NCI-H510A treated with DMSO at 0.1 percent for 48 hours (cell line): ENCODE results near the gene ARF3.

Source experiments
- DNase-seq: peaks from one replicate; lab custom pipeline; 2025; lab: John Stamatoyannopoulos, UW

Gene ARF3

DNA sequence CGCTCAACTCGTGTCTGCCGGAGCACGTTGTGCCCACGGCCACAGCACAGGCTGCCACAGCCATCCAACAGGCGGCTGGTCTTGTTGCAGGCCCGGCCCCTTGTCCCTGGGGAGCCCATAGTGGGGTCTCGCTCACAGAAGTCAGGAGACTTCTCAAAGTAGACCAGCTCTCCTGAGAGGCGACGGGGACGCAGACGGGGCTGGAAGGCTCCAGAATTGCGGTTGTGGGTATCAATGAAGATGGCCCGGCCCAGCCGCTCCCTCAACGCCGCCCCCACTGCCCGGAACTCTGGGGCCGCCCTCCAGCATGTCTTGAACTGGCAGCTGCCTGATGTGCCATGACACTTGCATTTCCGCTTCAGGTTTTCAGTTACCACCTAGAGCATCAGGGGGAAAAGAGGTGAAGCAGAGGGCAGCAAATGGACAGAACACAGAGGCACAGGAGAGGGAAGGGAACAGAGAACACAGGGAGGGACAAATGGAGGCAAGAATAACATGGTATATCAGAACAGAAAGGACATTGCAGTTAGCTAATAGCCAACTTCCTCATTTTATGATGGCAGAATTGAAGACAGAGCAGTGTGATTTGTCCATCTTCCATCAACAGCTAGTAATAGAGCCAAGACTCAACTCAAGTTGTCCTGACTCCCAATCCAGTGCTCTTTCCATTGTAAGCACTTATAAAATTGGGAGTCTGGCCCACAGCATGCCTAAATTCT is 9.0 kb upstream of the ARF3 start:
- no peak for DNase-seq

DNA sequence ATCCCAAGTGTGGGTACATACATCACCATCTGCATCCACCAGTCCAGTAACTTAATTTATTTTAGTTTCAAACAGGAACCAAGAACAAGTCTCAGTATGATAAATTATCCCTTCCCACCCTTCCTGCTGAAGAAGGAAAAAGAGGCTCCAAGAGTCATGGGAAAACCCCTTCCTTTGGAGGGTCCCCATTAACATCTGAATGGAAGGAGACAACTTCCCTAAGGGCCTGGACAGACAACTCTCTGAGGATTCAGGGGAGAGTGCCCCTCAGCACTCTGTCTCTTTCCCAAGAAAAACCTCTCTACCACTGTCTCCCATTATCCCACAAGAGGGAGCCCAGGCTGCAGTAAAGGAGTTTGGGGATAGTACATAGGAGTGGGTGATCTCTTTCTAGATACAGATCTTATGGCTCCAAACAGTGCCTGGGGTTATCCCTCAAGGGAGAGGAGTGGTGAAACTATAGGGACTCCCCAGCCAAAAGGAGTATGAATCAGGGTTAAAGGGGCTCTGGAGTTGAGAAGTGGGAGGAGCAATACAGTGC is 8.1 kb upstream of the ARF3 start:
- DNase-seq = no peak

DNA sequence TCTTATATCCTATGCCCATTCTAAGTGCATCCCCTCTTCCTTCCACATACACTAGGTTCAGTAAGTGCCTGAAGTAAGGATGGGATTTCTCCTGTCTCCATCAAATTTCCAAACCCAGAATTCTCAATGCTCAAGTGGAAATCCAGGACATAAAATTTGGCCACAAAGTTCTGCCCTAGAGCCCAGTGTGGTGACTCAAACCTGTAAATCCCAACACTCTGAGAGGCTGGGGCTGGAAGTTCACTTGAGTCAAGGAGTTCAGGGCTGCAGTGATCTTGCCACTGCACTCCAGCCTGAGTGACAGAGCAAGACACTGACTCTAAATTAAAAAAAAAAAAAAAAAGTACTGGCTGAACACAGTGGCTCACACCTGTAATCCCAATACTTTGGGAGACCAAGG is 4.5 kb upstream of the ARF3 start:
- DNase-seq = no peak

DNA sequence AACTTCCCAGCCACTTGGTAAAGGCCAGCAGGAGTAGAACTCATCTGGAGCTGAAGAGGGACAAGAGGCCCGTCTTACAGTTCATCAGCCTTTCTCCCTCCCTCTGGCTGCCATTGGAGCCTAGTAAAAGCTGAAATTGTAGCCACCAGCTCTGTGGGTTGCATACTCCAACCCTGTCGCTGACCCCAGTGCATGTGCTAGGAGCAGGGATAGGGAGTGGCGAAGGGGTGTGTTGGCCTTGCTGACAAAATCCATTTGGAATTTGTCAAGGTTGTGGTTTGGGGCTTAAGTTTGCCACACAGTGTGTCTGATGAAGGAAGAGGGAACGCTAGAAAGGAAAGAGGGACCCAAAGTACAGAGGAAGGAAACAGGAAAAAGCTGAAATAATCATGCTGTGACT is 4.0 kb upstream of the ARF3 start:
- no peak for DNase-seq

DNA sequence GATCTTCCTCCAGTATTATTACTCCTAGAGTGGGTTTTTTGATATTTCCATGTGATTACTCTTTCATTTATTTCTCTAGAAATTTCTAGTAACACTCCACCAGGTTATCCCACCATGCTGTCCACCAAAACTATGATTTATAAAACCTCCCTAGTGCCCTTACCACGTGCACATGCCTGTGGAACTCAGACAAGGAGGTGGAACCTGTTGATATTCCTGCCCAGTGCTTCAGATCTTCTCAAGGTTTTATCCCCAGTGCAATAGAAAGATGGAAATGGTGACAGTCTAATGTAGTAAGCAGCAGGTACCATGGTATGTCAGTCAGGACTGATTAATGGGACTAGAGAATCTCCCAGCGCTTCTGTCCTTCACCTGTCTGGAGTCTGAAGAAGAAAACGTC is 3.5 kb upstream of the ARF3 start:
- no peak for DNase-seq

DNA sequence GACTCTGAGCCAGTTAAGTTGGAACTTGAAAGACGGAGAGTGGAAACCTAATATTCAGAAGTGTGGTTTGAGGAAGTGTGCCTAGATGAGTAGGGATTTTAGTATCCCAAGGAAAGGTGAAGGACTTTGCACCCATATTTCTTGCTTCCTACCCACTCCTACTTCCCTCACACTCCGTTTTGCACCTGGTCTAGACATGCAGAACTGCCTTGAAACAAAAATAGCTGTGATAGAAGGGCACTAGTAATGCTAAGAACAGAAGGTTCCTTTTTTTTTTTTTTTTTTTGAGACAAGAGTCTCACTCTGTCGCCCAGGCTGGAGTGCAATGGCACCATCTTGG is 732 bp upstream of the ARF3 start:
- no peak for DNase-seq

DNA sequence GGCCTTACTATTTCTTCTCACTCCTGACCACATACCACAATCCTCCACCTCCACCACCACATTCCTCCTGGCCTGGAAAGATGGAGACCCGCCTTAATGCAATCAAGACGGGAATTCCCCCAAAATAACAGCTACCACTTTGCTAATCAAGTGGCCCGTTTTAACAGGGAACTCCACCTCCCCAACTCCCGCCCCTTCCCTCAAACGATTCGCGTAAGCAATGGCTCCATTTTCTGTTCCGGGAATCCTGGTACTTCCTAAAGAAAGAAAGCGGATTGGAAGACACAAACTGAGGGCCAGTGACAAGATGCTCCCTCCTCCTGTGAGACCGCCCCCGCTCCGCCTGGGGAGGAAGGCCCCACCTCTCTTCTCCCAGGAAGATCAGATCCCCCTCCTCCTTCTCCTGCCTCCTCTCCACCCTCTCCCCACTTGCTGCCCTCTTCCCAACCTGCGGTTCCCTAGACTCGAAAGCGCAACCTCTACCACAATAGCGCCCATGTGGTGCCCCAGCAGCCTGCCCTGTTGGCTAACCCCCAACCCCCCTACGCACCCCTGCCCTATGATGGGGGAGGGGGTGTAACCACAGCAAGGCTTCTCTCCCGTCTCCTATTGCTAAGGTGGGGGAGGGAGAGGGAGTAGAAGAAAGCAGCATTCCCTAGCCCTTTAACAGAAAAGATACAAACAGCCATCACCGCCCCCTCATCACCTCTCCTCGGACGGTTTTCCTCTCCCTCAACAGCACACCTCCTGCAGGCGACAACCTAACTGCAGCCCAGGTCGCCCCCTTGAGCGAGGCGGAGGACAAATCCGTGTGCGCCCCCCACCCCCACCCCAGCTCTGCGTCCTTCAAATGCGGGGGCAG is 777 bp downstream of the ARF3 start:
- DNase-seq = peak; percentile 90

DNA sequence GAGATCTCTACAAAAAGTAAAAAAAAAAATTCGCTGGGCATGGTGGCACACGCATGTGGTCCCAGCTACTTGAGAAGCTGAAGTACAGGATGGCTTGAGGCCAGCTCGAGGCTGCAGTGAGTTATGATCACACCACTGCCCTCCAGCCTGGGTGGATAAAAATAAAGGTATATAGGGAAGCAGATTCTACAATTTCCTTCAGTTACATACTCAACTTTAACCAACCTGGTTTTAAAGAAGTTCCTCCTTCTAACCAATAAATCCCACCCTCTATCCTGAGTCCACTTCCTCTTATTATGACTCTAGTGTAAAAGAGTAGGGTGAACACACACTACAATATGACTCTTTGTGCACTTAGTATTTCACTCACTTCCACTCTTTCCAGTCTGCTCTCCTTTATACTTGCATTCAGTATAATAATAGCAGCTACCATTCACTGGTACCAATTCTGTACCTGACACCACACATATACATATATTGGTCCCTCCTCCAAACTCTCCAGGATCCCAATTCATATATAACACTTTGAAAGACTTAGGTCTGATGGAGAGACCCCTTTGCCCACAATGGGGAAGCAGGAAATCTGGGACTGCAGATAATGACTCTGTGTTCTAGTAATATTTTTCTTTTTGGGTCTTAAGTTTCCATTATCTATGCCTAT is 2.3 kb downstream of the ARF3 start:
- DNase-seq = no peak

DNA sequence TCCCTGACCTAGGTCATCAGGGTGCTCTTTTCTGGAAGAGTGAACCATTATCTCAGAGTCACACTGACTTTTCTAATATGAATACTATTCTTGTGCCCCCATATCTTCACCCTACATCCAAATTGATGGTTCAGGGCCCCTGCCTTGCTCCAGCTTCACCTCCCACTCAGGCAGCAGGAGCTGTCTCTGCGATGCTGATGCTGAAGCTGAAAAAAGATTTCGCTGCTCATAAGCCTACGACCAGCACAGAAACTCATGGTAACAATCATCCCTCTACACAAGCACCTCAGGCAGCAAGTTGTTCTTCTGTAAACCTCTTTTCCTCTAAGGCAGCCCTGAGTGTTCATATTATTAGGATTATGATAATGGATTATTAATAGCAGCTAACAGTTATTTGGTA is 3.2 kb downstream of the ARF3 start:
- DNase-seq = no peak

DNA sequence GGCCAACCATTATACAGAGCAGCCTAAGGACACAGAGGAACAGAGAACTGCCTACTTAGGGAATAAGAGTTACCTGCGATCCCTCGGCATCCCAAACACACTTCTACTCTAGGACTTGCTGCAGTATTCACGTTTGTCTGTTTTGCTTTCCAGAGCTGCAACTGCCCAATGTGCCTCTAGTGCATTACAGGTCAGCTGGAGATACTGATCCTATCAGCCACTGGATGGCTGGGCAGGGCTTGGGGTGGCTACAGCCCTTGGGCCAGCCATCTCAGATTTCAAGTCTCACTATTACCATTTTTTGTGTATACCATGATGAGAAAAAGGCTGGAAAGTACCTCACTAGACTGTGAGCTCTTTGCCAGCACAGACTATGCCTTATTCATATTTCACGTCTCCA is 4.6 kb downstream of the ARF3 start:
- DNase-seq = no peak

DNA sequence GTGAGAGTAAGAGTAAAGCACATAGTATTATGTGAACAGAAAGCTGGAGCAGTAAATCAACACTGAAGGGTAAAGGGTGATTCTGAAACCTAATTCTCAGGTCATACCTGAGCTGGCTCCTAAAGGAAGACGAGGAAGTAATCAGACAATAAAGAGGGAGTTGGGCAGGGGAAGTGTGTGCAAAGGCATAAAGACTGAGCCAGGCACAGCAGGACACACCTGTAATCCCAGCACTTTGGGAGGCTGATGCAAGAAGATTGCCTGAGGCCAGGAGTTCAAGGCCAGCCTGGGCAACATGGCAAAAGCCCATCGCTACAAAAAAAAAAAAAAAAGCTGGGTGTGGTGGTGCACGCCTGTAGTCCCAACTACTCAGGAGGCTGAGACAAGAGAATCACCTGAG is 9.6 kb downstream of the ARF3 start:
- no peak for DNase-seq

DNA sequence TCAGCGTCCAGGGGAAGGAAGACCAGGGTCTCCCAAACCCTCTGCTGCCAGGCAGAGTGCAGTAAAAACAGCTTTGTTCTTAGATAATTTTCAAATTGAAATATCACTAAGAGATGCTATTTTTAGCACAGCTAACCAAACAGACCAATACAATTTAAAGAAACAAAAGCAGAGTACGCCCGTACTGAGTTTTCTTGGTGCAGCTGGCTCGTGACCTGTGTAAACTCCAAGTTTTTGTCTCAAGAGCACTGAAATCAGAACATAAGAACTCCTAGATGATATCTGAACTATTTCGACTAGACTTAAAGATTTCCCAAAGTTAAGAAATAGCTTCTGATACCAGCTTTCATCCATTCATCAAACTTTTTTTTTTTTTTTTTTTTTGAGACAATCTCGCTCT is 10.3 kb downstream of the ARF3 start:
- no peak for DNase-seq

DNA sequence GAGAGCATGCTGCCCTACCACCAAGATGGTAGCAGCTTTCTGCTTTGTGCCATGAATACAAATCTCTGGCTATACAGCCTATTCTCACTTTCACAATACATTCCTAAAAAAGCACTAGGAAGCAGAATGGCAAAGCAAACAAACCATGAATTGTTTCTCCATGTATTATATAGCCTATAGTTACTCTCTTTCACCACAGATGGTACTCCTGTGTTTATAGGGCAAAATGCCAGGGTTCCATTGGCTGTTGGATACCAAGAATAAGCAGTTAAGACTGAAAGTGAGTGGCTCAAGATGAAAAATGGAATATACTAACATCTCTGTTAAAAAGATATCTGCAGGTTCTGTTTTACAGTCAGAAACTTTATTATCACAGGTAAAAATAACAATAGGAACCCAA is 11.1 kb downstream of the ARF3 start:
- DNase-seq = no peak

DNA sequence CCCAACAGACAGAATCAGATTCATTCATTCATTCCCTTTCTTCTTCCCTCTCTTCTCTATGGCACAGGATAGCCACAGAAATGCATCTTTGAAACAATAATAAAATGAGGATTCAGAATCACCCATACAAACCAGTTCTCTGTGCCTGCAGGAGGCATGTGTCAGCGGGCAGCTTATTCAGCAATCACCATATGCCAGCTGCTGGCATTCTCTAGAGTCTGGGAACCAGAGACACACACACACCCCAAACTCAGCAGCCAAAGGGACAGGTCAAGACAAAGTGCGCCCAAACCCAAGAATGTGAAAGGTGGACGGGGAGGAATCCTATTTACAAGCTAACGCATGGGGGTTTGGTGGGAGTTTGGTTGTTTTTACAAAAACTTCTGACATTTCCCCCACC is 14.1 kb downstream of the ARF3 start:
- DNase-seq = no peak

DNA sequence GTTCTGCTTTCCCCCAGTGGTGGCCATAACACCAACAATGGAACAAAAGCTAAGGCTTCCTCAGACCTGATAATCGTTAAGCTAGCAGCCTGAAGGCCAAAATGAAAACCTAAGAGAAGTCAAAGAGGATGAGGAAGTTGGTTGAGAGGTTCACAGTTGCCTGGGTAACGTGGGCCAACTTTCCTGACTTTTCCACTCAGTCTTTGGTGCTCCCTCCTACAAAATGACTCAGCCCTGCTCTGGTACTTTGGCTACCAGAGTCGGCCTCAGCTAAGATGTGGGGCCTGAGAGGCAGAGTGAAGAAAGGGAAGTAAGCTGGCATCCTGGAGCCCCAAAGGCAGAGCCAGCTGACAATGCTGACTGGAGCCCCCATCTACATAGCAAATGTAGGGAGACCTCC is 17.1 kb downstream of the ARF3 start:
- DNase-seq = no peak

DNA sequence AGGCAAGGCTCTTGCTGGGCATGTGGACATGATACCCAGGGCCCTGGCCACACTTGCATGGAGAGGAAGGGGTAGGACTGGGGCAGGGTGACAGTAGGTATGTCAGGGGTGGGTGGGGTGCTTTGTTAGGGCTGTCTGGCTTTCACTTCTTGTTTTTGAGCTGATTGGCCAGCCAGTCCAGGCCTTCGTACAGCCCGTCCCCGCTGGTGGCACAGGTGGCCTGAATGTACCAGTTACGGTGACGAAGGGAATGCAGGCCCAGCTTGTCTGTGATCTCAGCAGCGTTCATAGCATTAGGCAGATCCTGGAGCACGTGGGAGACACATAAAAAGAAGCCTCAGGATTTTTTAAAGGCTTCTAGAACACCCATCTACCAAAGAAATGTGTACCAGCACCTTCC is 18.5 kb downstream of the ARF3 start:
- DNase-seq = no peak

DNA sequence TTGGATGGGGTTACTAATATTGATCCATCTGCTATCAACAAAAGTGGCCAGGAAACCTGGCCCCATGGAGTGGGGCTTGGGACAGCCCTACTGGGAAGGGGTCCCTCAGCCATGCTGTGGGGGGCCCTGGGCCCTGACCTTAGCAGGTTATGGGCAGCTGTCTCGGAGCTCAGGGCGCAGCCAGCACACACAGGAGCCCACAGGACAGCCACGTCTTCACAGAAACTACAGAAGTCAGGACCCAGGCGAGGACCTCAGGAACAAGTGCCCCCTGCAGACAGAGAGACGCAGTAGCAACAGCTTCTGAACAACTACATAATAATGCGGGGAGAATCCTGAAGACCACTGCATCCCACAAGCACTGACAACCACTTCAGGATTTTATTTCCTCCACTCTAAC is 20.1 kb downstream of the ARF3 start:
- DNase-seq = no peak

DNA sequence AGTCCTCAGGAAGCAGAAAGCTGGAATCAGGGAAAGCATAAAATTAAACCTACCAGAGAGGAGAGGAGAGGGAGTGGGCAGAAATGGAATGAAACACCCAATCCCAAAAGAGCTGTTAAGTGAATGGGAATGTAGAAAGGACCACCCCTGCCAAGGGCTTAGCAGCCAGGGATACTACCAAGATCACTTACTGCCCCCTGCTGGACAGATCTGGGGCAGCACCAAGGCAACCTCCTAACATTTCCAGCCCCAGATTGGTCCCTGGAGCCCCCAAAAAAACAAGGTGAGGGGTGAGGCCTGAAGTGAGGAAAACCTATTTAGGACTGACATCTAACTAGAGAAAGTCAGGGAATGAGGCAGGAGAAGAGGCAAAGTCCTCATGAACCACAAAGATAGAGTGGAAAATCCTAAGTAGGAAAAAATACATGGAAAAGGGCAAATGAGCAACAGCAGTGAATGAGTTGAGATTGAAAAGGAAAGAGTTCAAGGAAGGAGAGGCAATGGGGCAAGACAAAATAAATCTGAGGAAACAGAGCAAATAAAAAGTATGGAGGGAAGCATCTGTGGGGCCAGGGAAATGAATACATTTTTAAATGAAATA is 20.8 kb downstream of the ARF3 start:
- peak; percentile 52 for DNase-seq

DNA sequence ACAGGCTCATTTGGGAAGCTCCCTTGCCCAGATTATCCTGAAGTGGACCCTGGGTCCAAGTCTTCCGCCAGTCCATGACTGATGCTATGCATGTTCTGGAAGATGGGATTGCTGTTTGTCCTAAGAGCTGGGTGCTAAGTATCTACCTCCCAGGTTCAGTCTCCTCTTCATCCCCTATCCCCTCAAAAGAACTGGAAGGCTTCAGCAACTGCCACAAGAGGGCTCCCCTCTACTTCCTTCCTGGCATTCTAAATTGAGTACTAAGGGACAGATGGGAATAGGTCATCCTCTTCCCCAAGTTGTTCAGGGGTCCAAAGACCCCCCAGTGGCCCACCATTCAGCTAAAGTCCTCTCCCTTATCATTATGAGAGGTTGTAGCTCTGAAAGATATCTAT is 23.0 kb downstream of the ARF3 start:
- DNase-seq = no peak

DNA sequence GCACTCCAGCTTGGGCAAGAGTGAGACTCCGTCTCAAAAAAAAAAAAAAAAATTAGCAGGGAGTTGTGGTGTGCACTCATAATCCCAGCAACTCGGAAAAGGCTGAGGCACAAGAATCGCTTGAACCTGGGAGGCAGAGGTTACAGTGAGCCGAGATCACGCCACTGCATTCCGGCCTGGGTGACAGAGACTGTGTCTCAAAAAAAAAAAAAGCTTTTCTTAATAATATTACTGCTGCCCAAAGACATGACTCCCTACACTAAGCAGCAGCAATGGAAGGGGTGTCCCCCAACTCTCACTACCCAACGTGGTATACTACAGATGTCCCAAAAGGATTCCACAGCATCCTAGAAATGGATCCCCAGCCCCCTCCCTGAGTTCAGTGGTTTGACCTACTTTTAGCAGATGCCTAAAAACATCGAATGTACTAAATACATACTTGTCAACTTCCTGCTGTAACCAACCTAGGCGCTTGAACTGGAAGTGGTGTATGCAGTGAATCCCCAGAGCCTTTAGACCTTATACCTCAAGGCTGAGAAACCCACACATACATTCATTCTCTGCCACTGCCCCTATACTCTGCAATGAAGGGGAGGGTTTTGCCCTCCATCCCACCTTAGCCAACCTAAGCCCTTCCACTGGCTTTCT is 23.5 kb downstream of the ARF3 start:
- DNase-seq = no peak

DNA sequence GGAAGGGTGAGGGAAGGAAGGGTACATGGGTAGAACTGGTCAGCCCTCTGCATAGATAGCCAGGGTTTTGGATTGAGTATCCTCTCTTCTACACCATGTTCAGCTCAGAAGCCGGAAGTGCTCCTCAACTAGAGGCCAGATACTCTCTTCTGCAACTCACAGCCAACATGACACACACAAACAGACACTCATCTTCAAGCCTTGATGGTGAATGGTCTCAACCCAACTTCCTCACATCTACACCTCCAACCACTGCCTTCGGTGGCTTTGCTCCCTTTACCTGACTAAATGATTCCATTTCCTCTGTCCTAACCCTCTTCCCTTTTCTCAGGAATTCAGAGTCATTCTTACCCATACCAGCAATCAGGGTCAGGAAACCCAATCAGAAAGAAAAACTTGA is 24.4 kb downstream of the ARF3 start:
- DNase-seq = no peak

DNA sequence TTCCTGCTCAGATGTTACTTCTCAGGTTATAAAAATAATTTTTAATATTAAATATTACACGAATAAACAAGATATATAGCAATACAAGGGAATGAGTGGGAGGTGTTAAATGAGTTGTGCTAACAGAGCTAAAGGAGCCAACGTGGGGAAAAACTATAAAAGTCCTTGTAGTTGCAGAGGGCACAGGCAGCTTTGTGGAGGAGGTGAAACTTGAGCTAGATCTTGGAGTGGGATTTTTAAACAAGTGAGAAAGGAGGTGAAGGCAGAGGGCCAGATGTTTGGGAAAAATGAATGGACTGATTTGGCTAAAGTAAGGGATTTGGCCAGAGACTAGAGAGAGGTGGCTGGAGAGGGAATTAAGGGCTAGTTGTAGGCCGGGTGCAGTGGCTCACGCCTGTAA is 26.8 kb downstream of the ARF3 start:
- DNase-seq = no peak
